Measurements from ENCODE around the gene FITM2.

Gene FITM2

GRCh38 chr20:44326391-44327159 is 15.6 kb upstream of the FITM2 start:
- H3K4me3 ChIP-seq (ENCODE audit: low read depth, low read length): peak overlapping the region; percentile 32

GRCh38 chr20:44324343-44324742 is 13.3 kb upstream of the FITM2 start:
- TF ChIP-seq CTCF (IDR thresholded peaks at IDR 0.05; ENCODE audit: low read depth, low read length): no peak
- no peaks in the 10 kb centered on the region for H3K36me3 ChIP-seq
- no peak for DNase-seq

More at GRCh38 chr20:44326391-44327159, 15.6 kb upstream of the FITM2 start:
- H3K4me1 ChIP-seq: no peaks in the 10 kb centered on the region
- H3K9me3 ChIP-seq: no peaks in the 10 kb centered on the region
- TF ChIP-seq CTCF (IDR thresholded peaks at IDR 0.05; ENCODE audit: low read depth, low read length): no peak
- no peaks in the 10 kb centered on the region for H3K27me3 ChIP-seq
- no peak for DNase-seq
- no peaks in the 10 kb centered on the region for H3K36me3 ChIP-seq

GRCh38 chr20:44319839-44320422 is 8.9 kb upstream of the FITM2 start:
- no peak for DNase-seq

More at GRCh38 chr20:44324343-44324742, 13.3 kb upstream of the FITM2 start:
- Histone ChIP-seq H3K9me3 (no peaks in the 10 kb centered on the region), H3K4me1 (no peaks in the 10 kb centered on the region), H3K4me3 (ENCODE audit: low read depth, low read length) (no peak overlapping the region), H3K27me3 (no peaks in the 10 kb centered on the region)

GRCh38 chr20:44314870-44315269 is 3.9 kb upstream of the FITM2 start:
- no peaks in the 10 kb centered on the region for H3K4me1 ChIP-seq
- no peaks in the 10 kb centered on the region for H3K36me3 ChIP-seq
- no peak for DNase-seq
- peaks cover 5% of the 10 kb centered on the region for H3K27me3 ChIP-seq
- H3K4me3 ChIP-seq (ENCODE audit: low read depth, low read length): no peak overlapping the region
- no peak for TF ChIP-seq CTCF (IDR thresholded peaks at IDR 0.05; ENCODE audit: low read depth, low read length)
- no peaks in the 10 kb centered on the region for H3K9me3 ChIP-seq

More at GRCh38 chr20:44319839-44320422, 8.9 kb upstream of the FITM2 start:
- no peak overlapping the region for H3K4me3 ChIP-seq (ENCODE audit: low read depth, low read length)
- no peaks in the 10 kb centered on the region for H3K4me1 ChIP-seq
- no peak for TF ChIP-seq CTCF (IDR thresholded peaks at IDR 0.05; ENCODE audit: low read depth, low read length)
- H3K36me3 ChIP-seq: no peaks in the 10 kb centered on the region
- H3K27me3 ChIP-seq: peaks cover 5% of the 10 kb centered on the region
- no peaks in the 10 kb centered on the region for H3K9me3 ChIP-seq

GRCh38 chr20:44309763-44310663 is 989 bp downstream of the FITM2 start:
- no peak for DNase-seq
- Histone ChIP-seq H3K9me3 (no peaks in the 10 kb centered on the region), H3K4me3 (ENCODE audit: low read depth, low read length) (peak overlapping the region; percentile 98), H3K36me3 (no peaks in the 10 kb centered on the region), H3K27me3 (no peaks in the 10 kb centered on the region), H3K4me1 (no peaks in the 10 kb centered on the region)
- no peak for TF ChIP-seq CTCF (IDR thresholded peaks at IDR 0.05; ENCODE audit: low read depth, low read length)

Data from BE2C (cell line).